NCI-H82 treated with DMSO at 0.1 percent for 48 hours (cell line): Measurements from ENCODE around the gene PPID.
"Not testable (repeated sequence)": the region's sequence is repeated elsewhere in the genome, so short reads cannot be mapped to it uniquely, and the experiment has no call there.

Experiments used
- DNase-seq: peaks from one replicate; lab custom pipeline; 2025; ENCODE audit not compliant: unreplicated experiment; lab: John Stamatoyannopoulos, UW

PPID gene

GRCh38 chr4:158738866-158739265, 15.7 kb upstream of the PPID start:
- DNase-seq = no peak

GRCh38 chr4:158729716-158730559, 6.7 kb upstream of the PPID start:
- DNase-seq = no peak

- DNase-seq = no peak
Measured at GRCh38 chr4:158728236-158728635, 5.0 kb upstream of the PPID start.

- peak; percentile 34 for DNase-seq
Measured at GRCh38 chr4:158726633-158727032, 3.4 kb upstream of the PPID start.

- DNase-seq = no peak
Measured at GRCh38 chr4:158724637-158725036, 1.4 kb upstream of the PPID start.

- DNase-seq = peak; percentile 23
Measured at GRCh38 chr4:158722291-158722916, 792 bp downstream of the PPID start.

- no peak for DNase-seq
Measured at GRCh38 chr4:158721680-158722079, 1.5 kb downstream of the PPID start.

GRCh38 chr4:158715802-158716201, 7.4 kb downstream of the PPID start:
- DNase-seq = no peak

GRCh38 chr4:158714937-158715336, 8.3 kb downstream of the PPID start:
- no peak for DNase-seq

GRCh38 chr4:158712622-158713021, 10.6 kb downstream of the PPID start:
- not testable (repeated sequence) for DNase-seq

GRCh38 chr4:158710814-158711213, 12.4 kb downstream of the PPID start:
- no peak for DNase-seq

- DNase-seq = no peak
Measured at GRCh38 chr4:158704274-158704673, 18.9 kb downstream of the PPID start.

GRCh38 chr4:158688813-158689212, 34.4 kb downstream of the PPID start:
- no peak for DNase-seq

- DNase-seq = no peak
Measured at GRCh38 chr4:158682066-158682465, 41.1 kb downstream of the PPID start.

- no peak for DNase-seq
Measured at GRCh38 chr4:158681629-158682028, 41.6 kb downstream of the PPID start.

GRCh38 chr4:158678767-158679166, 44.4 kb downstream of the PPID start:
- DNase-seq = no peak

GRCh38 chr4:158676076-158676475, 47.1 kb downstream of the PPID start:
- no peak for DNase-seq

GRCh38 chr4:158673633-158674032, 49.6 kb downstream of the PPID start:
- no peak for DNase-seq

- peak; percentile 90 for DNase-seq
Measured at GRCh38 chr4:158671915-158672806, 51.0 kb downstream of the PPID start, which contains the start of gene ETFDH. Gene ETFDH, plus strand, starts transcription at chr4:158672296. Its CDS starts 161 bp downstream, at chr4:158672457.

GRCh38 chr4:158671665-158671914, 51.6 kb downstream of the PPID start, which contains the start of gene C4orf46:
Gene C4orf46, minus strand, starts transcription at chr4:158671887. Its CDS starts 86 bp downstream, at chr4:158671801.
- DNase-seq = no peak

- peak; percentile 68 for DNase-seq
Measured at GRCh38 chr4:158670975-158671664, 52.1 kb downstream of the PPID start.
